Upper lobe of left lung (tissue), 4 donors: ENCODE data around the gene CHD9.

Source experiments
- EP300 ChIP-seq, 4 donors: sonication (generic); formaldehyde crosslinking; IDR thresholded peaks; one replicate each; pipeline ENCODE4 v1.5.1; 2017; ENCODE audit warnings: antibody characterized with exemption in 4 of 4, control low read depth in 2 of 4
- POLR2A ChIP-seq, 4 donors: fragments of 450-650 bp; IDR thresholded peaks; one replicate each; pipeline ENCODE4 v1.5.1; 2016 to 2017; ENCODE audit warnings: antibody characterized with exemption in 4 of 4, mild to moderate bottlenecking in 2 of 4
- POLR2AphosphoS5 ChIP-seq, 2 donors: sonication (generic); formaldehyde crosslinking; IDR thresholded peaks; one replicate each; pipeline ENCODE4 v1.5.1; 2017; ENCODE audit warnings: antibody characterized with exemption in 2 of 2
- TF ChIP-seq, protein P1 (sequence below), 6 experiments: fragments of 450-650 bp in 4 of 6; fragments of 200-600 bp in 2 of 6; sonication (generic) in 2 of 6; IDR thresholded peaks; one replicate each; pipeline ENCODE4 v1.5.1; 2016 to 2019; ENCODE audit warnings: antibody characterized with exemption in 6 of 6

DNA sequence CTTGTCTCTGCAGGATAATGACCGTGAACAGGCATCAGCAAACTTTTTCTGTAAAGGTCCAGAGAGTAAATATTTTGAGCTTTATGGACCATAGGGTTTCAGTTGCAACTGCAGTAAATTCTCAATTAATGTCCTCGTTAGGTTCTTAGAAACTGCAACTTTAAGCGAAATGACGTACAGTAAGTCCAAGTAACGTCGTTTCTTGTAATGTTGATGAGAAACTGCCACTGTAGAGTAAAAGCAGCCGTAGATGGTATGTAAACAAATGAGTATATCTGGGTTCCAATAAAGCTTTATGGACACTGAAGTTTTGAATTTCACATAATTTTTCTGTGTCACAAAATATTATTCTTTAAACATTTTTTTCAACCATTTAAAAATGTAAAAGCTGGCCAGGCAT is 4.9 kb downstream of the CHD9 start:
- TF ChIP-seq POLR2AphosphoS5 (IDR thresholded peaks at IDR 0.05) (no peak), POLR2A (IDR thresholded peaks at IDR 0.05) (no peak), EP300 (IDR thresholded peaks at IDR 0.05) (no peak)
- TF ChIP-seq, protein P1, sequence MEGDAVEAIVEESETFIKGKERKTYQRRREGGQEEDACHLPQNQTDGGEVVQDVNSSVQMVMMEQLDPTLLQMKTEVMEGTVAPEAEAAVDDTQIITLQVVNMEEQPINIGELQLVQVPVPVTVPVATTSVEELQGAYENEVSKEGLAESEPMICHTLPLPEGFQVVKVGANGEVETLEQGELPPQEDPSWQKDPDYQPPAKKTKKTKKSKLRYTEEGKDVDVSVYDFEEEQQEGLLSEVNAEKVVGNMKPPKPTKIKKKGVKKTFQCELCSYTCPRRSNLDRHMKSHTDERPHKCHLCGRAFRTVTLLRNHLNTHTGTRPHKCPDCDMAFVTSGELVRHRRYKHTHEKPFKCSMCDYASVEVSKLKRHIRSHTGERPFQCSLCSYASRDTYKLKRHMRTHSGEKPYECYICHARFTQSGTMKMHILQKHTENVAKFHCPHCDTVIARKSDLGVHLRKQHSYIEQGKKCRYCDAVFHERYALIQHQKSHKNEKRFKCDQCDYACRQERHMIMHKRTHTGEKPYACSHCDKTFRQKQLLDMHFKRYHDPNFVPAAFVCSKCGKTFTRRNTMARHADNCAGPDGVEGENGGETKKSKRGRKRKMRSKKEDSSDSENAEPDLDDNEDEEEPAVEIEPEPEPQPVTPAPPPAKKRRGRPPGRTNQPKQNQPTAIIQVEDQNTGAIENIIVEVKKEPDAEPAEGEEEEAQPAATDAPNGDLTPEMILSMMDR (IDR thresholded peaks at IDR 0.05) = no peak
